HG02610 (cell line): ENCODE results near the gene CD300A.
"Not testable (repeated sequence)": the region's sequence is repeated elsewhere in the genome, so short reads cannot be mapped to it uniquely, and the experiment has no call there.

Source experiments
- ATAC-seq: cut with Tn5 transposase; IDR thresholded peaks from one replicate; pipeline ENCODE4 v1.9.1; 2021; ENCODE audit warnings: mild to moderate bottlenecking, moderate library complexity; ENCODE audit not compliant: unreplicated experiment

Gene CD300A

GRCh38 chr17:74518413-74518981, 52.1 kb downstream of the CD300A start:
- not testable (repeated sequence) for ATAC-seq

DNA sequence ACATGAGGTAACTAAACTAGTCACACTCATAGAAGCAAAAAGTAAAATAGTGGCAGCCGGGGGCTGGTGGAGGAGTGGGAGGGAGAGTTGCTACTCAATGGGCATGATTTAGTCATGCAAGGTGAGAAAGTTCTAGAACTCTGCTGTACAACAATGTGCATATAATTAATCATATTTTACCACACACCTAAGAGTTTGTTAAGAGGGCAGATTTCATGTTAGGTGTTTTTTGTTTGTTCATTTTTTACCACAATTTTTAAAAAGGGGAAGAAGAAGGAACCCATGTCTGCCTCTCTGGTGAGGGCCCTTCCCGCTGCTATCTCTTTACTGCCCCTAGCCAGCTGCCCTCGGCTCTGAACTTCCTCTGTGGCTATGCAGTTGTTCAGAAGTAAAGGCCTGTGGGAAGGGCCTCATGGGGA, 53.6 kb downstream of the CD300A start:
- ATAC-seq, result peak; percentile 56

- no peak for ATAC-seq
Observed at GRCh38 chr17:74520790-74521480, 54.5 kb downstream of the CD300A start.

- peak; percentile 47 for ATAC-seq
Observed at GRCh38 chr17:74521701-74522201, 55.3 kb downstream of the CD300A start.

DNA sequence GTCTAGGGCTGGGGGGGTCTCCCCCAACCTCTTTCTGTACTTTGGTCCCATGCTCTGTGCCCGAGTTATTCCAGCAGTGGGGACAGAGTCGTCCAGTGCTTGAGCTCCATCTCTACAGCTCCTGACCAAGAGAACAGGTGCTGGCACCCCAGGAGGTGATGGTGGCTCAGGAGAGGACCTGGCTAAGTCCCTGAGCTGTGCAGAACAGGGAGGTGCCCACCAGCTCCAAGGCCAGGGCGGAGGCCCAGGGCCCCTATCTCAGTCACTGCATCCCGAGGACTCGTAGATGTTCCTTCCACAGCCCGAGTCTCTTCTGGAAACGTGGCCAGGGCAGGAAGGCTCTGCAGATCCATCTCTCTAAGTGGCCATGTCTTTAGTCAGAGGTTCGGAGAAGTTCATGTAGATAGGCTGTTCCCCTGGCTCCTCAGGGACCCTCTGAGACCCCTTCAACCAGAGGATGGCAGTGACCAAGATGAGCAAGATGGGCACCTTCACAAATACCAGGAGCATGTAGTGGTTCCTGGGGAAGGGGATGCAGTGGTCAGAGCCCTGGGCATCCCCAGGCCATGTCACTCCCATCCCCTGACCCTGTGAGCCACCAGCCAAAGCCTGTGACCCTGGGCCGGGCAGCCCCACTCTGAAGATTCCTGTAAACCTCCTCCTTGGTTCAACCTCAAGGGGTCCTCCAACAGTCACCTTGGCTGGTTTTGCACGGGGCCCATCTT, 56.1 kb downstream of the CD300A start:
- no peak for ATAC-seq

DNA sequence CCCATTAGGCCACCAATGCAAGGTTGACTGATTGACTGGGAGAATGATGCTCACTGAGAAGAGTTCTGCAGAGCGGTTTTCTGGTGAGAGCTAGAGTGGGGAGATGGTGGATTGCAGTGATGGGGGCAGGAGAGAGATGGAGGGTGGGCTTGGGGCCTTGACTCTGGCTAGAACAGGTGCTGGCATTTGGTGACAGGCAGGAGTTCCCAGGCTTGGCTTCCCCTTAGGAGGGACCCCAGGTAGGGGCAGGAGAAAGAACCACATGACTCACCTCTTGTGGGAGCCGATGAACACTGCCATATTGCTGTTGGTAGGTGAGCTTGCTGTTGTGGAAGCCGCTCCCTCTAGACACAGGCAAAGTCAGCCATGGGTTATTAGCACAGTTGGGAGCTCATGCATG, 56.9 kb downstream of the CD300A start:
- no peak for ATAC-seq

DNA sequence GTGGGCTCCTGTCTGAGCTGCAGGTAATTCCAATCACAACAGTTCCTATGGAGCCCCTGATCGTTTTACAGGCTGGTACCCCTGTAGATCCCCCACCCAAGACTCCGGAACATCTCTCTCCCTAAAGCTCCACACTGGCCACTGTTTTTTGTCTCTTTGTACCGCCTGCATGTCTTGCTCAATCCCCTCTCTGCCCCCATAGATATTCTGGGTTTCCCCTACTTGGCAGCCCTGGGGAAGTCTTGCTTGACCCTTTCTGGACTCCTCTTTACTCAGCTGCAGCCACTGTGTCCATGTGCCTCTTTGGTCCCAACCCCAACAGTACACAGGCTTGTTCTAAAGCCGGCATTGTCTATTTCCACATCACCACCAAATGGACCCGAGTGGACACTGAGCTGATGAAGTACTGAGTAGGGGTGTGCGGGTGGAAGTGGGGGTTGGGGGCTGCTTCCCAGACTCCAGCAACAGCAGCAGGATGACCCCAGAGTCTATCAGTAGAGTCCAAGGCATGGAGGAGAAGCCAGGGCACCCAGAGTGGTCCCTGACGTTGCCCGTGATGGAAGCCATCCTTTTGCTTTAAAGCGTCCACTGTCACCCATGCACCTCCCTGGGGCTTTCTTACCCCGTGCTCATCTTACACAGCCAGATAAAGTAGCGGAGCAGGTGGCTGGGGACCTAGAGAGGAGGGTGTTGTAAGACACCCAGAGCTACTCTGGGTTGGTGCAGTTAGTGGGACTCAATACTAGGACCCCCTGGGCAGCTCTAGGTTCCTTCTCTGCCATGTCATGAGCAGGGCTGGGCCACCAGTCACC, 58.4 kb downstream of the CD300A start:
- ATAC-seq, result no peak

DNA sequence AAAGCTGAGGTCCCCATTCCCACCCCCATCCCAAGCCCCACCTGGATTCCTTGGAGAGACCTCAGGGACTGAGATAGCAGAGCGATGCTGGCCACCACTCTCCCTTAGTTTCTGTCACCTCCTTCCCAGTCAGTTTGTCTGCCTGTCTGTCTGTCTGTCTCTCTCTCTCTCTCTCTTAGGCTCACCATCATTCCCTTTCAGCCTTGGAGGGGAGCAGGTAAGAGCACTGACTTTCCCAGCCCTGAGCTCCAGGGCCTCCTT, 59.0 kb downstream of the CD300A start:
- no peak for ATAC-seq

DNA sequence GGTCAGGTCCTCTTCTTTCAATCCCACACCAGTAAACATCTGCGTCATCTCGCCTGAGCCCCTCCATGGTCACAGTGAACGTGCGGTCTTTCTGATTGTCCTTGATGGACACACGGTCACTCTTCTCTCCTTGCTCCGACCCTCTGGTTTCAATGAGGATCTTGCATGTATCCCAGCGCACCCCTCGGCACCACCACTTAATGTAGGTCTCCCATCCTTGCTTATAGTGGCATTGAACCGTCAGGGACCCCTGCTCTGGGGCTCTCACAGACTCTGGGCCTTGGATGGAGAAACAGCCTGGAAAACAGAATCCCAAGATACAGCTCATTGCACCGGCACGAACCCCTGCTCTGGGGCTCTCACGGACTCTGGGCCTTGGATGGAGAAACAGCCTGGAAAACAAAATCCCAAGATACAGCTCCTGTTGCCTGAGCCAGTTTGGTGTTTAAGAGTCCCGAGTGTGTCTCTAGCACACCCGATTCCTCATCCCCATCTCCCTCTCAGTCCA, 59.4 kb downstream of the CD300A start:
- ATAC-seq, result no peak

DNA sequence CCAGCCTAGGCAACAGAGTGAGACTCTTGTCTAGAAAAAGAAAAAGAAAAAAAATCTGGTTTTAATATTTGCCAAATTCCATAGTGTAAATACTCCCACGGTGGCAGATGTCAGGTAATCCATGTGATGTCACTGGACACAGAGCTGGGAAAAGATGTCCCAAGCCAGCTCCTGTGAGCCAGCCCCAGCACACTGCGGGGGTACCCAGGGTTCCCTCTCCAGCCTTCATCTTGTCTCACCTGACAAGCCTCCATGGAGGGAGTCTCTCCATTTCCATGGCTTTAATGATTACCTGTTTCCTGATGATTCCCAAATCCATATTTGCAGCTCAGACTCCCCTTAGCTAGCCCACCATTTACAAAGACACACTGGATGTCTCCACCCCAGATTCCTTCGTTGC, 60.2 kb downstream of the CD300A start:
- ATAC-seq, result no peak

GRCh38 chr17:74527081-74527480, 60.6 kb downstream of the CD300A start:
- ATAC-seq, result no peak

GRCh38 chr17:74527756-74528155, 61.3 kb downstream of the CD300A start:
- ATAC-seq, result no peak

DNA sequence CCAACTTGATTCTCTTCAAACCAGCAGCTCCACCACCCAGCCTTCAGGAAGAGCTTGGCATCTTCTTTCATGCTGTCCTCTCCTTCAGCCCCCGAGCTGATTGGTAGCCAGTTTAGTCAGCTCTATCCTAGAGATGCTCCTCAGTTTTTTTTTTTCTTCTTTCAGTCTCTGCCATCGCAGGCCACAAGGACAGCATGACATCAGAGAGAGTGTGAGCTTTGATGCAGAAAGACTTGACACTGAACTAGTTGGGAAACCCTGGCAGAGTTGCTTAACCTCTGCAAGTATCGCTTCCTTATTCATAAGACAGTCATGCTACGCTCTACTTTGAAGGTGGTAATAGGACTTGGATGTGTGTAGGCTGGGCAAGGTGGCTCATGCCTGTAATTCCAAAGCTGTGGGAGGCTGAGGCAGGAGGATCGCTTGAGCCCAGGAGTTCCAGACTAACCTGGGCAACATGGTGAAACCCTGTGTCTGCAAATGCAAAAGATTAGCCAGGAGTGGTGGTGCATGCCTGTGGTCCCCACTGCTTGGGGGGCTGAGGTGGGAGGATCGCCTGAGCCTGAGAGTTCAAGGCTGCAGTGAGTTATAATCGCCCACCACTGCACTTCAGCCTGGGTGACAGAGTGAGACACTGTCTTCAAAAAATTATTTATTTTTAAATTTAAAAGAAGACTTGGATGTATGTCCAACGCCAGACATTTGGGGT, 62.2 kb downstream of the CD300A start:
- peak; percentile 86 for ATAC-seq

DNA sequence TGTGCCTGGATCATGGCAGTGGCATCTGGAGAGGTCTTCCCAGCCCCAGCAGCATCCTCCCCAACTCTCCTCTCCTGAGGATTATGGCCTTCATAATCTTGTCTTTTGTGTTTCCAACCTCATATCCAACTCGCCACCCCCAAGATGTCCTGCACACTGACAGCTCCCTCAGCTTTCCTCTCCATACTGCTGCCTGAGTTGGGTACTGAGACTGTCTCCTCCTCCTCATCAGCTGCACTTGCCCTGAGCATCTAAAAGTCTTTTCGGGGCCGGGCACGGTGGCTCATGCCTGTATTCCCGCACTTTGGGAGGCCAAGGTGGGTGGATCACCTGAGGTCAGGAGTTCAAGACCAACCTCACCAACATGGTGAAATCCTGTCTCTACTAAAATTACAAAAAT, 62.8 kb downstream of the CD300A start:
- no peak for ATAC-seq

DNA sequence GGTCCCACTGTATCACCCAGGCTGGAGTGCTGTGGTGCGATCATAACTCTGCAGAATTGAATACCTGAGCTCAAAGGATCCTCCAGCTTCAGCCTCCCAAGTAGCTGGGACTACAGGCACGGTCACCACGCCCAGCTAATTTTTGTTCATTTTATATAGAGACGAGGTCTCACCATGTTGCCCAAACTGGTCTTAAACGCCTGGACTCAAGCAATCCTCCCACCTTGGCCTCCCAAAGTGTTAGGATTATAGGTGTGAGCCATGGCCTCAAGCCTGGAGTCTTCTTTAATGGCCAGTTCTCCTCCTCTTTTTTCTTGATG, 64.4 kb downstream of the CD300A start:
- ATAC-seq, result no peak

- no peak for ATAC-seq
Observed at GRCh38 chr17:74531231-74531761, 64.9 kb downstream of the CD300A start, which contains the start of gene CD300LB. Gene CD300LB, minus strand, starts transcription at chr17:74531475. Its CDS starts 125 bp downstream, at chr17:74531350.

DNA sequence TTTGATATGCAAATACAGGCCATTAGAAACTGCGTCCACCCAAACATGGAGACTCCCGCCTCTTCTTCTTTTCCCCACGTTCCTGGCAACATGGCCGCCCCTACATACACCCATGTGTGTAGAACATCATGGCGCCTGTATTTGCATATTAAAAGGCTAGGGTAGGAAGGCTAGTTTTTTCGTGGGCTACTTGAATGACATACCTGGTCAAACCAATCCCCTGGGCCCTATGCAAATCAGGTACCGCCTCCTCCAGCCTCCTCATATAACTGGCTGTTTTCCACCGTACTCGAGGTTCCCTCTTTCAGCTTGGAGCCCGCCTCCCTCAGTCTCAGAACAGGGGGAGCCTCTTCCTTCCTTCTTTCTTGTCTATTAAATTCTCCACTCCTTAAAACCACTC, 65.7 kb downstream of the CD300A start:
- ATAC-seq, result no peak
